ENCODE data around the gene RPS6KL1.
"Not testable (repeated sequence)": the region's sequence is repeated elsewhere in the genome, so short reads cannot be mapped to it uniquely, and the experiment has no call there.

RPS6KL1 gene

GRCh38 chr14:74931744-74932143 lies 8.7 kb upstream of the RPS6KL1 start:
- not testable (repeated sequence) for H3K27ac ChIP-seq (ENCODE audit: low read length); H3K4me1 ChIP-seq (ENCODE audit: insufficient read depth, low read length); H3K36me3 ChIP-seq (ENCODE audit: insufficient read depth, low read depth, low read length); H3K4me3 ChIP-seq (ENCODE audit: low read length); H3K27me3 ChIP-seq (ENCODE audit: insufficient read depth, low read length); H3K9ac ChIP-seq (ENCODE audit: low read depth, low read length); H3K9me3 ChIP-seq (ENCODE audit: insufficient read depth, low read depth, low read length)

- H3K9ac ChIP-seq (ENCODE audit: low read depth, low read length) = no peak overlapping the region
- no peaks in the 10 kb centered on the region; the same call in 1 of the 2 replicates for H3K27me3 ChIP-seq (ENCODE audit: insufficient read depth, low read length)
- no peak overlapping the region for H3K4me3 ChIP-seq (ENCODE audit: low read length)
- H3K27ac ChIP-seq (ENCODE audit: low read length) = no peak overlapping the region
- no peaks in the 10 kb centered on the region for H3K4me1 ChIP-seq (ENCODE audit: insufficient read depth, low read length)
- no peaks in the 10 kb centered on the region for H3K9me3 ChIP-seq (ENCODE audit: insufficient read depth, low read depth, low read length)
- no peaks in the 10 kb centered on the region for H3K36me3 ChIP-seq (ENCODE audit: insufficient read depth, low read depth, low read length)
These were observed 6.2 kb upstream of the RPS6KL1 start for GRCh38 chr14:74929242-74929641.

- Histone ChIP-seq H3K27me3 (ENCODE audit: insufficient read depth, low read length) (peaks cover 5% of the 10 kb centered on the region; the same call in 1 of the 2 replicates), H3K4me1 (ENCODE audit: insufficient read depth, low read length) (no peaks in the 10 kb centered on the region), H3K4me3 (ENCODE audit: low read length) (no peak overlapping the region), H3K36me3 (ENCODE audit: insufficient read depth, low read depth, low read length) (no peaks in the 10 kb centered on the region), H3K27ac (ENCODE audit: low read length) (no peak overlapping the region), H3K9me3 (ENCODE audit: insufficient read depth, low read depth, low read length) (no peaks in the 10 kb centered on the region), H3K9ac (ENCODE audit: low read depth, low read length) (no peak overlapping the region)
These were observed 4.2 kb upstream of the RPS6KL1 start for GRCh38 chr14:74927225-74927624.

- H3K27me3 ChIP-seq (ENCODE audit: insufficient read depth, low read length) = peaks cover 8% of the 10 kb centered on the region; the same call in 1 of the 2 replicates
- H3K4me3 ChIP-seq (ENCODE audit: low read length) = no peak overlapping the region
These were observed 1.0 kb upstream of the RPS6KL1 start for GRCh38 chr14:74924061-74924460.

GRCh38 chr14:74921987-74922751 lies 891 bp downstream of the RPS6KL1 start:
- Histone ChIP-seq H3K9me3 (ENCODE audit: insufficient read depth, low read depth, low read length) (no peaks in the 10 kb centered on the region), H3K36me3 (ENCODE audit: insufficient read depth, low read depth, low read length) (no peaks in the 10 kb centered on the region), H3K4me3 (ENCODE audit: low read length) (peak overlapping the region; percentile 82), H3K9ac (ENCODE audit: low read depth, low read length) (peak overlapping the region; percentile 83; the same call in 1 of the 2 replicates), H3K27ac (ENCODE audit: low read length) (no peak overlapping the region), H3K4me1 (ENCODE audit: insufficient read depth, low read length) (no peaks in the 10 kb centered on the region), H3K27me3 (ENCODE audit: insufficient read depth, low read length) (peaks cover 8% of the 10 kb centered on the region; the same call in 1 of the 2 replicates)

More at GRCh38 chr14:74924061-74924460, 1.0 kb upstream of the RPS6KL1 start:
- H3K4me1 ChIP-seq (ENCODE audit: insufficient read depth, low read length) = no peaks in the 10 kb centered on the region
- no peak overlapping the region for H3K9ac ChIP-seq (ENCODE audit: low read depth, low read length)
- no peaks in the 10 kb centered on the region for H3K36me3 ChIP-seq (ENCODE audit: insufficient read depth, low read depth, low read length)
- H3K27ac ChIP-seq (ENCODE audit: low read length) = no peak overlapping the region
- H3K9me3 ChIP-seq (ENCODE audit: insufficient read depth, low read depth, low read length) = no peaks in the 10 kb centered on the region

GRCh38 chr14:74921053-74921620 lies 1.9 kb downstream of the RPS6KL1 start:
- H3K36me3 ChIP-seq (ENCODE audit: insufficient read depth, low read depth, low read length) = no peaks in the 10 kb centered on the region
- no peaks in the 10 kb centered on the region for H3K9me3 ChIP-seq (ENCODE audit: insufficient read depth, low read depth, low read length)
- H3K27ac ChIP-seq (ENCODE audit: low read length) = no peak overlapping the region
- peaks cover 8% of the 10 kb centered on the region; the same call in 1 of the 2 replicates for H3K27me3 ChIP-seq (ENCODE audit: insufficient read depth, low read length)
- no peaks in the 10 kb centered on the region for H3K4me1 ChIP-seq (ENCODE audit: insufficient read depth, low read length)
- no peak overlapping the region for H3K4me3 ChIP-seq (ENCODE audit: low read length)
- H3K9ac ChIP-seq (ENCODE audit: low read depth, low read length) = no peak overlapping the region

- no peaks in the 10 kb centered on the region for H3K36me3 ChIP-seq (ENCODE audit: insufficient read depth, low read depth, low read length)
- no peak overlapping the region for H3K27ac ChIP-seq (ENCODE audit: low read length)
- H3K9me3 ChIP-seq (ENCODE audit: insufficient read depth, low read depth, low read length) = no peaks in the 10 kb centered on the region
- no peak overlapping the region for H3K4me3 ChIP-seq (ENCODE audit: low read length)
- no peak overlapping the region for H3K9ac ChIP-seq (ENCODE audit: low read depth, low read length)
- no peaks in the 10 kb centered on the region for H3K4me1 ChIP-seq (ENCODE audit: insufficient read depth, low read length)
- H3K27me3 ChIP-seq (ENCODE audit: insufficient read depth, low read length) = peaks cover 8% of the 10 kb centered on the region; the same call in 1 of the 2 replicates
These were observed 2.8 kb downstream of the RPS6KL1 start for GRCh38 chr14:74920281-74920680.

GRCh38 chr14:74919421-74920165 lies 3.5 kb downstream of the RPS6KL1 start:
- Histone ChIP-seq H3K27ac (ENCODE audit: low read length) (no peak overlapping the region), H3K36me3 (ENCODE audit: insufficient read depth, low read depth, low read length) (no peaks in the 10 kb centered on the region), H3K9ac (ENCODE audit: low read depth, low read length) (no peak overlapping the region), H3K4me3 (ENCODE audit: low read length) (no peak overlapping the region), H3K9me3 (ENCODE audit: insufficient read depth, low read depth, low read length) (no peaks in the 10 kb centered on the region), H3K4me1 (ENCODE audit: insufficient read depth, low read length) (no peaks in the 10 kb centered on the region), H3K27me3 (ENCODE audit: insufficient read depth, low read length) (peaks cover 8% of the 10 kb centered on the region; the same call in 1 of the 2 replicates)

GRCh38 chr14:74918380-74918779 lies 4.7 kb downstream of the RPS6KL1 start:
- H3K4me3 ChIP-seq (ENCODE audit: low read length) = no peak overlapping the region
- no peak overlapping the region for H3K27ac ChIP-seq (ENCODE audit: low read length)
- peaks cover 8% of the 10 kb centered on the region; the same call in 1 of the 2 replicates for H3K27me3 ChIP-seq (ENCODE audit: insufficient read depth, low read length)

GRCh38 chr14:74917646-74918081 lies 5.4 kb downstream of the RPS6KL1 start:
- no peak overlapping the region for H3K9ac ChIP-seq (ENCODE audit: low read depth, low read length)

More at GRCh38 chr14:74918380-74918779, 4.7 kb downstream of the RPS6KL1 start:
- no peaks in the 10 kb centered on the region for H3K4me1 ChIP-seq (ENCODE audit: insufficient read depth, low read length)
- no peaks in the 10 kb centered on the region for H3K36me3 ChIP-seq (ENCODE audit: insufficient read depth, low read depth, low read length)
- no peaks in the 10 kb centered on the region for H3K9me3 ChIP-seq (ENCODE audit: insufficient read depth, low read depth, low read length)
- no peak overlapping the region for H3K9ac ChIP-seq (ENCODE audit: low read depth, low read length)

GRCh38 chr14:74917178-74917543 lies 5.9 kb downstream of the RPS6KL1 start:
- Histone ChIP-seq H3K9ac (ENCODE audit: low read depth, low read length) (no peak overlapping the region), H3K4me1 (ENCODE audit: insufficient read depth, low read length) (no peaks in the 10 kb centered on the region), H3K4me3 (ENCODE audit: low read length) (no peak overlapping the region), H3K27ac (ENCODE audit: low read length) (no peak overlapping the region), H3K9me3 (ENCODE audit: insufficient read depth, low read depth, low read length) (no peaks in the 10 kb centered on the region), H3K36me3 (ENCODE audit: insufficient read depth, low read depth, low read length) (no peaks in the 10 kb centered on the region), H3K27me3 (ENCODE audit: insufficient read depth, low read length) (peaks cover 2% of the 10 kb centered on the region; the same call in 1 of the 2 replicates)

More at GRCh38 chr14:74917646-74918081, 5.4 kb downstream of the RPS6KL1 start:
- H3K9me3 ChIP-seq (ENCODE audit: insufficient read depth, low read depth, low read length) = no peaks in the 10 kb centered on the region
- H3K4me3 ChIP-seq (ENCODE audit: low read length) = no peak overlapping the region
- no peaks in the 10 kb centered on the region for H3K4me1 ChIP-seq (ENCODE audit: insufficient read depth, low read length)
- H3K27ac ChIP-seq (ENCODE audit: low read length) = no peak overlapping the region
- peaks cover 7% of the 10 kb centered on the region; the same call in 1 of the 2 replicates for H3K27me3 ChIP-seq (ENCODE audit: insufficient read depth, low read length)
- no peaks in the 10 kb centered on the region for H3K36me3 ChIP-seq (ENCODE audit: insufficient read depth, low read depth, low read length)
